NCI-H146 treated with DMSO at 0.1 percent for 48 hours (cell line): Measurements from ENCODE around the gene HDGF.

ENCODE experiments used
- DNase-seq: peaks from one replicate; lab custom pipeline; 2025; ENCODE audit not compliant: unreplicated experiment; lab: John Stamatoyannopoulos, UW

The HDGF gene

DNA sequence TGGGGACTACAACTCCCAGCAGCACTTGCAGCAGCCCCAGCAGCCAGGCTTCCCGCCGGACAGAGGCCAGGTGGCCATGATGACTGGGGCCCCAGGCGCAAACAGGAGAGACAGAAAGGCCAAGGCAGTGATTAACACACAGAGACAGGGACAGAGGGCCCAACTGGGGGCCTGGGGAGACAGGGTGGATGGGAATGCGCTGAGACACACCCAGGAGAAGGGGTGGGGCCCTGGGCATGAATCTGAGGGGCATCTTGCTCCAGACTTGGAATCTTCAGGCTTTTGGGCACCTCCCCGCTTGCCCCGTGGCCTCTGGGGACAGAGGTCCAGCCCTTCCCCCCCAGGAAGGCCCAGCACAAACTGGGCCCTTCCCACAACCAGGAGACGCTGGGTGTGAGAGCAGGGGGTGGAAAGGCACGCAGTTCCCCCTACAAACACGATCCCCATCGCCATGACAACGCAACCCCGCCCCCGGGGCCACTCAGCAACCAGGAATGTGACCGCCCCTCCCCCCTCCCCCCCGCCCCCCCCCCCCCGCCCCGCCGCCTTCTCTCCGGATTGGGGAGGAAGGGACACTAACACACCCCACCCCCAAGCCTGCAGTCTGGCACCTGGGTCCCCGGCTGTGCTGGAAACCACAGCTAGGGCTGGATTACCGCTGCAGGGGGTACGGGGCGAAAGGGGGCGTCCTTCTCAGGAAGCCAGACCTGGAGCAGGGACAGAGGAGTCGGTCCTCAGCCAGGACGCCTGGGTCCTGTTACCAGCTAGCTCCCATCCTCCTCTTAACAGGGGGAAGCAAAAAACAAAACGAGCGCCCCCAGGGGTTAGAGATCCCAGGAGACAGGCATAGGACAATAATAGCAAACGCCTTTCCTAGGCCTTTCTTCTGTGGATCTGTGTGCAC lies 4.5 kb downstream of the HDGF start:
- peak; percentile 78 for DNase-seq

DNA sequence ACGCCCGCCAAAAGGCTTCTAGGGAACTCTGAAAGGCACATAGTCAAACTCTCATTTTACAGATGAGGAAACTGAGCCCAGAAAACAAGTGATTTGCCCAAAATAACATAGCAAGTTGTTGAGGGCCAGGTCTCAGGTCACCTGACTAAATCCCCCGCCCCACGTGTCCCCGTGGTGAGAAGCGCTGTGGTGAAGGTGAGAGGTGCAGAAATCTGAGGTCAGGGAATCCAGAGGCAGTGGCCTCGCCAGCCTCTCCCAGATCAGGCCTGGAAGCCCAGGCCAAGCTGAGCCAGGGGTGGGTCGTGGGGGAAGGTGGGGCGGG lies 5.1 kb downstream of the HDGF start:
- DNase-seq: no peak

DNA sequence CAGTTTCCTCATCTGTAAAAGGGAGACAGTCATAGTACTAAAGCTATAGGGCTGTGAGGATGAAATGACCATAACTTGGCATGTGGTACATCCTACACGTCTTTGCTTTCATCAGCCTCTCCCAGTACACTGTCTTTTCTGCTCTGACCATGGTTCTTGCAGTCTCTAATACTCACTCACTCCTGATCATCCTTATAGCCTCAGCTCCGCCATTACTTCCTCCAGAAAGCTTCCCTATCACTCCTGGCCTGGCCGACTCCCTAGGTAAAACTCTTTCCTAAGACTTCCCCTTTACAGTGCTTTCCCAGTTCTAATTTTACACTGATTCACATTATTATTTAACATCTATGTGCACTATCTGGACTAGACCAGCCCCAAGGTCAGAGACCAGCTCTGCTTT lies 5.6 kb downstream of the HDGF start:
- no peak for DNase-seq

DNA sequence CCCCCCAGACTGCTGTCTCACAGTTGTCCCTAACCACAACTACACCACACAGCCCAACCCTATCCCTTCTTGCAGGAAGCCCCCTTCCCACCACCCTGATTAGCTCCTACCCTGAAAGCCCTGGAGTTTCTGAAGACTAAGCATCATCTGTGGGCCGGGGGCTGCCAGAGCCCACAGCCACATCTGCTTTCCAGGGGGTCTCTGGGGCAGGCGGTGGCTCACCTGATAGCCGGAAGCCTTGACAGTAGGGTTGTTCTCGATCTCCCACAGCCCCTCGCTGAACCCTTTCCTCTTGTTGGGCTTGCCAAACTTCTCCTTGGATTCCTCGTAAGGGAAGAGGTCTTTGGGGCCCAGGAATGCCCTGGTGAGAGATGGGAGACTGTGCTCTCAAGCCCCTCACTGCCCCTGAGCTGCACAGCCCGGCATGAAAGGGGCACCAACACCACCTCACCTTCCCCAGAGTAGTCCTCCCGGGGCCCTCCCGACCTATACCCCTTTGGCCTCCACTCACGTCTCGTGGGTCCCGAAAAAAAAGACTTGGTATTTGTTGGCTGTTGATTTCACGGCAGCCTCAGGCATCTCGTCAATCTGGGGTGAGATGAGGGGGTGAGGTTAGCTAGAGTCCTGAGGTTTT lies 6.6 kb downstream of the HDGF start:
- no peak for DNase-seq

DNA sequence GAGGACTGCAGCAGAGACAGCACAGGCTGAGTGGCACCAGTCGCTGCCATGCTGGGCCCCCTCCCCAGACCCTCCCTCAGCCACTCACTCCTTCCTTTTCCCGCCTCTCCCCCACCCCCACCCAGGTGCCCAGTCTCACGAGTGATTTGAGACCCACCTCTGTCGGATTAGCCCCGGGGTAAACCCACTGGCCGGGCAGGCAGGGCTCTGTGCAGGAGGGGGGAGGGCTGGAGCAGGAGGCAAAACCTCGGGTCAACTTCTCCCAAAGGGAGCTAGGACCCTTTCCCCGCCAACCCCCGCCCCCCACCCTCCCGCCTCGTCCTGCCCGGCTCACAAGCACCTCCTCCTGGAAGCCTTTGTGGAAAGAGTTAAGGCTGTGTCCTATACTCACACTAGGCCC lies 7.1 kb downstream of the HDGF start:
- no peak for DNase-seq

DNA sequence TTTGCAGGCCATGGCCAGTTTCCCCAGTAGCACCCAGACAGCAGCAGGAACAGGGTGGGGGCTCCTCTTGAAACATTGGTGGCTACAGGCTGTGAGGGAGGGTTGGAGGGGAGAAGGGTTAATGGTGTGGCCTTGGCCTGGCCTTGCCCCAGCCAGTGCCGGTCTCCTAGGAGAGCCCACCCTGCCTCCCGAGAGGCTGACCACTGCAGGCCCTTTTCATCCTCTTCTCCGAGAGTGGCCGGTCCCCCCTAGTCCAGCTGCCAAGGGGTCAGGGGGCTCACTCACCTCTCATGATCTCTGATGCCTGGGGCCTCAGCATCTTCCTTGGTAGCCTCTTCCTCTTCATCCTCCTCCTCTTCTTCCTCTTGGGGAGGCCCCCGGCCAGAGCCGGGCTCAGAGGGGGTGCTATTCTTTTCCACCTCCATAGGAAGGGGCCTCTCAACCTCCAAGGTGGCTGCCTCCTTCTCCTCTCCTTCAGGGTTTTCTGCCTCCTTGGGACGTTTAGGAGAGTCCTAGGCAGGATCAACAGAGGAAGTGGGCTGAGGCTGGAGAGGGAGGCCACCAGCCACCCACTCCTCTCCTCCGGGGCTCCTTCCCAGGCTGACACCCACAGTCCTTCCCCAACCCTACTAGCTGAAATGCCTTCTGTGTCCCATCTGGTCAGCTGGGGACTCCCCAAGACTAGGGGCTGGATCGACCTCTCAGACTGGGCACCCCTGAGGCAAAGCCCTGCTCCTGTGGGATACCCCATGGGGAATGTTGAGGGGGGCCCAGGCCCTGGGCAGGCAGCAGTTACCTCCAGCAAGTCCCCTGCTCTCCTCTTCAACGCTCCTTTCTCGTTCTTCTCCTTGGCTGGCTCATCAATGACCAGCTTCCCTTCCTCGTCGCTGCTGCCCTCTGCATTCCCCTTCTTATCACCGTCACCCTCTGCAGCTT lies 7.8 kb downstream of the HDGF start:
- no peak for DNase-seq

DNA sequence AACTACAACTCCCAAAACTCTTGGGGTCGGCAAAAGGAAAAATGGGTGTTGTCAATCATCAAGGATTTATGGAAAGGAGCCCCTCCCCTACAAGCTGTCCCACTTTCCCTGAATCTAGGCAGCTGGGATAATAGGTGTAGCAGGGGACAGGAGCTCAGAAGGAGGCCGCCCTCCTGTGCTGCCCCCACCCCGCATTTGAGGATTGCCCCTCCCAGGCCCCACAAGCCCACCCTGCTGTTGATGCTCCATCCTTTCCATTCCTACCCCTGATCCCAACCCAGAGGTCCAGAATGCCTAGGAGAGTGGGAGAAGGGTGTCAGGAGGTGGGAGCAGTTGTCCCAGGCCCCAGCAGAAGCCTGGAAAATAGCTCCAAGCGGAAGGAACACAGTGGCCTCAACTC lies 8.7 kb downstream of the HDGF start:
- no peak for DNase-seq

DNA sequence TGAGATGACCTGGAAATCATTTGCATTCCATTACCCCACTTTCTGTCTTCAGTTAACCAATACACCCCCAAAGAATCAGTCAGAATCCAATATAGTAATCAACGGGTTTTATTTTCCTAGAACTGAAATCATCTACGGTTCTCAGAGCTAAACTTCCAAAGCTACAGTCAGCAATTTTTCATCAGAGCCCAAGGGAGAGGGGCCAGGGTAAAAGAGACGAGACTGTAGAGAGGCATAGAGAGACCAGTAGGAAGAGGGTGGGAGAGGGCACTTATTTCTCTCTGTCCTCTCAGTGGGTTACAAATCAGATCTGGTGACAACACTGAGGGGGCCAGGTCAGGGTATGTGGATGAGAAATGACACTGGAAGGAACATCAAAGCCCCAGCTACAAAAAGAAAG lies 9.5 kb downstream of the HDGF start:
- no peak for DNase-seq

DNA sequence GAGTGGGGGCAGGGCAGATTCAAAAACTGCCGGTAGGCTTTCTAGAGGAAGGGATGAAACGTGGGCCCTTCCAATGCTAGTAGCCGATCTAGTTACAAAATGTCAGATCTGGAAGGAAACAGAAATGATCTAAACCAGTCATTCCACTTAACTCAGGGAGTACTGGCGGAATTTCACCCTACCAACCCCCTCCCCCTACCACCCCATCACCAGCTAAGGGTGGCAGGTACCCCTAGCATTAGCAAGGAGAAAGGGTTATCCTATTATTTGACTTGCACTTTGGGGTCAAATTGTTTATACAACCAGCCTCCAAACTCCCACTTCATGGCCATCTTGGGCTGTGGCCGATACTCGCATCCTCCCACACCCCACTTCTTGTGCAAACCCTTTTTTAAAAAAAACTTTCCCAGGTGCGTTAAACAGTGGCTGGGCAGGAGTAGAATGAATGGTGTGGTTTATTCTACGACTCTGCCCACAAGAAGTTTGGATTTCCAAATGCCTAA lies 9.9 kb downstream of the HDGF start:
- no peak for DNase-seq

DNA sequence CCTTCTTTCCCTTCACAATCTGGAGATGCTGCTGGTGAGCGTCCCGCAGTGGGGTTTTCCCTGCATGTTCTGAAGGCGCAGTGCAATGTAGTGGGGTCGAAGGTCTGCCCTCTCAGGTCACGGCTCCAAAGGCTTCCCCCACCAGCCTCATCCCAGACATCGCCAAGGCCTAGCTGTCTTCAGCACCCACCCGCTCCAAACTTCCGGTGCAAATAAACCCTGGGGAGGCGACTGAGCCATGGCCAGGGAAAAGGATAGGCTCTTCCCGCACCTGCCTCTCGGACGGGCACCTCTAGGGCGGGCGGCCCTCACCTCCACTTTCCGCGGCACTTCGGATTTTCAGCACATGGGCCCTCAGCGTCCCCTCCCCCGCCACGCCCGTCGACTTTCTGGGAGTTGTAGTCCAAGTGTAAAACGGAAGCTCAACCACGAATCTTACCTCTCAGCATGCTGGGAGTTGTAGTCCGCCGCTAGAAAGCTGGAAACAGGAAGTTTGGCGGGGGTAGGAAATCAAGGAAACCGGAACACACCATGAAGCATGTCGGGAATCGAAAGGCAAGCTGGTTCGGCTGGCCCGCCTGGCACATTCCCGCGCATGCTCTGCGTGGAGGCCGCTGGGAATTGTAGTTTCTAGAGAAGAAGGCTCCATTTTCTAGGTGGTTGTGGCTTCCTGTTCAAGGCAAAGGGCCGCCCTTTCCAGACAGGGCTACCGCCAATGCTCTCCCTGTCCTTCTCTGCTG lies 10.6 kb downstream of the HDGF start, which contains the start of gene MRPL24:
Gene MRPL24, minus strand, starts transcription at position 348 of the 740 bp plus-strand sequence. CDS start 2,384 bp downstream, outside the sequence.
- peak; percentile 99 for DNase-seq

DNA sequence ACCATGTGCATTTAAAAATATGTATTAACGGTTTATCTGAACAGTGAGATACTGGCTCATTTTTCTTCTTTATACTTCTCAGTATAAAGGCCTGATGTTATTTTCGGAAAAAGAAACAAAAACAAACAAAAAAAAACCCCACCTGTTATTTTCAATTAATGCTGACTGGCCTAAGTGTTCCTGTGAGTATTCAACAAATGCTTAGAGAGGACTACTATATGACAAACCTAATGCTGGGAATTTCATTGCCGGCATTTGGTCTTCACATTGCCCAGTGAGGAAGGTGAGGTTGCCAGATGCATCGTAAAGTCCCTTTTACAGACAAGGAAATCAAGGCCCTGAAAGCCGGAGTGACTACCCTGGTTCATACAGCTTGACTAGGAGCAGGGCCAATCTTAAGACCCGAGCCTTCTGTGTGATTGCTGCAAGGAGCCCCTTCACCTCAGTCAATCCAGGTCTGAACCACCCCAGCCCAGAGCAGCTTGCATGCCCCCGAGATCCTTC lies 11.2 kb downstream of the HDGF start:
- DNase-seq: no peak

DNA sequence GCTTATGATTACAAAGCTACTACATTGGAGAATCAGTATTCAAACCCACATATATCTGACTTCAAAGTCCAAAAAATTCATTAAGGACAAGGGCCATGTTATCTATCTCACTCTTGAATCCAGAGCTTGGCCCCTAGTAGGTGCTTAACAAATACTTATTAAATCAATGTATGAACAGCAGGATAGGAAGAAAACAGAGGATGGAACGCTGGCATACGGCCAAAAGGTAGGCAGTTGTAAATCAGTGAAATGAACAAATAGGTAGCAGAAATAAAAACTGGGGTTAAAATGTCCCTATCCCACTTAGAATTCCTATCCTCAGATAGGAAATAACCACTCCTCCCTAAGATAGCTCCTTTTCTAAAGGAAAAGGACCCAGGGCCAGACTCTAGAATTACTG lies 12.6 kb downstream of the HDGF start:
- no peak for DNase-seq

DNA sequence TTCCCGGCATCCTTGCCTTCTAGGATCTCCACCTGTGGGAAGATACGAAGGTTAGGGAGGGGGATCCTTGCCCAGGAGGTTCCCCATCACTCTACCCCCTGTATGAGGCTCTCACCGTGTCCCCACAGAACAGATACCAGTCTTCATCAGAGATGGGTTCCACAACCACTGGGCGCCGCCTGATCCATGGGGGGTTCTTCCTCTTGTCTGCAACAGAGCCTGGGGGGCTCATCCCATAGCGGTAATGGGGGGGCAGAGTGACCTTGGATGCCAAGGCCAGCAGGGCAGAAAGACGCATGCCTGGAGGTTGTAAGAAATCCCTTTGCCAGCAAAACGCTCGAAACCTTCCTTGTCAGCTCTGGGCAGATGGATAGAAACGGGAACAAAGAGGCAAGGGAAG lies 13.1 kb downstream of the HDGF start:
- DNase-seq: no peak

DNA sequence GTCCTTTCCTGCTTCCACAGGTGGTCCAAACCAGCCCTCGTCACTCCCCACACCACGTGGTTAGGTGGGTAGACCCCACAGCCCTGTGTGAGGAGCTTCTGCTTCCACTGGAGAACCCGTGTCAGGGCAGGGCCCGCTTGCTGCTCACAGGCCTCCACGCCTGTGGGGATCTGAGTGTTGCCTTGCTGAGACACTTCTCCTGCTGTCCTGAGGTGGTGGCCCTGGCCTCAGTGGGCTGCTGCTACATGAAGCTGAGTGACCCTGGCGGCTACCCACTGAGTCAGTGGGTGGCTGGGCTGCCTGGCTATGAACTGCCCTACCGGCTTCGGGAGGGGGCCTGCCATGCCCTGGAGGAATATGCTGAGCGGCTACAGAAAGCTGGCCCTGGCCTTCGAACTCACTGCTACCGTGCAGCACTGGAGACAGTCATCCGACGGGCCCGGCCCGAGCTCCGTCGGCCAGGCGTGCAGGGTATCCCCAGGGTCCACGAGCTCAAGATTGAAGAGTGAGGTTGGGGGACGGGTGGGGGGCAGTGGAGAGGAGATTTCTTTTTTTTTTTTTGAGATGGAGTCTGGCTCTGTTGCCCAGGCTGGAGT lies 17.4 kb downstream of the HDGF start:
- DNase-seq: no peak

DNA sequence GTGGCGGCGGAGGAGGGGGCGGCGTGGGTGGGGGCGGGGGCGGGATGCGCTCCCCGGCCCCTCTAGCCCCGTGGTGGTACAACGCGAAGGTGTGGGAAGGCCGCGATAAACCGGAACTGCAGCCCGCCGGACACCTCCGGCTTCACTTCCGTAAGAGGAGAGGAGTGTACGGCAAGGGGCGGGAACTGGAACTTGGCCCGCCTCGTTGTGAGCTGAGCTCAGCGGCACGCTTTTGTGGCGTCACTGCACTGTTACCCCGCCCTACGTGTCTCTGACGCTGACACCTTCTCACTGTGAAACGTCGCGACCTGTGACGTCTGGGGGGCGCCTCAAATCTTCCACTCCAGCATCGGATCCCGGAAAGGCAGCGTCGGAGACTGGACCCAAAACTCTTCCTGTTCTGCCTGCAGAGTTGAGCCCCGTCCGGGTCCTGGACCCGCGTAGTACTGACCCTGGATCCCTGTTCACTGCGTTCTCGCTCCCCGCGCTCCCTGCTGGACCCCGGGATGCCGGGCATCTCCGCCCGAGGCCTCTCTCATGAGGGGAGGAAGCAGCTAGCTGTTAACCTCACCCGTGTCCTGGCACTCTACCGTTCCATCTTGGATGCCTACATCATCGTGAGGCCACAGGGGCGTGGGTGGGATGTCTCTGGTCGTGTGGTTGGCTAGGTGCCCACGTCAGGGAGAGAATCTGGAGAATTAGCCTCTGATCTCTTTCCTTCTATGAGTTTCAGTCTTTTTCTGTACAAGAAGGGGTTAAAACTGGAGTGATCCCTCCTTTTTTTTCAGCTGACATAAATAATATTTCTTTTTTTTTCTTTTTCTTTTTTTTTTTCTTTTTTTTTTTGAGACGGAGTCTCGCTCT lies 22.6 kb downstream of the HDGF start, which contains the start of gene ISG20L2:
Gene ISG20L2, minus strand, starts transcription at position 168 of the 864 bp plus-strand sequence. CDS start 1,114 bp downstream, outside the sequence.
- peak; percentile 92 for DNase-seq

DNA sequence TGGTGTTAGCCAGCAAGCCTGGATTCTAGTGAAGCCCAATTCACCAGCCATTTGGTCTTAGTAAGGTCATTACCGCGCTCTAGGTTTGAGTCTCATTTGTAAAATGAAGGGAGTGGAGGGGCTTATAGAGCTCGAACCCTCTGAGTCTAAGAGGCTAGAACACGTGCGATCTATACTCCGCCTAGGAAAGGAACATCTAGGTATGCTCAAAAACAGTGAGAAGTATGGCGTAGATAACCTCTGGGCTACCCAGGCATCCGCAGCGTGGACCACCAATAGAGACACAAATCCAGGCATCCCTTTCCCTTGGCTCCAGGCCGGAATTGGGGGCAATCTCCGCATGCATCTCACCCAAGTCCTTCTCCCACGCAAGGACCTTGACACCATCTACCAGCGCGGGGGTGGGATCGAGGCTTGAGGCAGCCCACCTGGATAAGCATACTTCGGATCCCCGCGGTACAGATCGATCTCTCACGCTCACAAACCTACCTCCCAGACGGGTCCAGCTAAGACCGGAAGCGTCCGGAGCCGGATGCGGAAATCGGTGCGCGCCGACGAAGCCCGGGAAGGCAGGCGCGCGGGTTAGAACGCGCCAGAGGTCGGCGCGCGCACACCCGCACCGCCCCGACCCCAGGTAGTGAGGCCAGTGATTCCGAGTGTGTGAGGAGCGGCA lies 23.4 kb downstream of the HDGF start, which contains the start of gene METTL25B:
Gene METTL25B, plus strand, starts transcription at position 544 of the 673 bp plus-strand sequence. CDS start 636 bp downstream, outside the sequence.
- DNase-seq: peak; percentile 47

DNA sequence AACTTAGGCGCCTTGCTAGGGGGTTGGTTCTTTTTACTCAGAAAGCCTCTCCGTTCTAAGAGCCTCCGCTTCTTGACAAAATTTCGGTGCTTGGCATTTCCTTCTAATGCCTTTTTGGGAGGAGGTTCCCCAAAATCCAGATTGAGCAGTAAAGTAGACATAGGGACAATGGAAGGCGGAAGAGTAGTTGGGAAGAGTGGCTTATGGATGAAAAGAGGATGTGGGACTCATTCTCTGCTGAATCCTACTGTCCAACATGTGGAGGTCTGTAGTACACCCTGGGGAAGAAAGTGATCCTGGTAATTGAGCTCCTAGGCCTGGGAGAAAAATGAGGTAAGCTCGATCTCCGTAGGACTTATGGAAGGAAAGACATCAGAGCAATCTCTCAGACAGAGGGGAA lies 24.0 kb downstream of the HDGF start:
- DNase-seq: no peak

DNA sequence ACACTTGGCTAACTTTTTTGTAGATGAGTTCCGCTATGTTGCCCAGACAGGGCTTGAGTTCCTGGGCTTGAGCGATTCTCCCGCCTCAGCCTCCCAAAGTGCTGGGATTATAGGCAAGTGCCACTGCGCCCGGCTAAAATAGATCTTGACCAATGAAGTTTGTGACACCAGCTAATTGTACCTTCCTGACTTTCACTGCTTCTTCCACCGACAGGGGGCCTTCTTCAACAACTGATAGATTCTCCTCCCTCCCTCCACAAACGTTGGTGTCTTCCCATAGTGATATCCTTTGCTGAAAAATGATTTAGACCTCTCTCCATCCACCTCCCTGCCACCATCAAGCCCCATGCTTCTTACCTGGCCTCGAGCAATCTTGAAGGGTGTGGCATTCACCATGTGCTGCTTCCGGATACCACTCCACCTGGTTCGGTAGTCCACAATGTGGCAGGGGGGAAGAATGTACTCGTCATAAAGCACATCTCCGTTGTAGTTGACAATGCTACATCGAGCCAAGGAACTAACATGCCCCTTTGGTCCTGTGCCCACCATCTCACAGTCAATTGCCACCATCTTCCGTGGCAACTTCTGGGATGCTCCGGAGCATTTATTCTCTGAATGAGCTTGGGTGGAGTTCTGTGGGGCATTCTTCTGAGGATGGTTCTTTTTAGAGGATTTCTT lies 24.8 kb downstream of the HDGF start:
- peak; percentile 5 for DNase-seq
